AG08395 (cell line): ENCODE measurements around the gene ASRGL1.

ENCODE experiments used
- DNase-seq: peaks from one replicate; pipeline ENCODE4 v3.0.0; 2012; ENCODE audit warnings: mixed read lengths, low spot score

Gene ASRGL1

DNA sequence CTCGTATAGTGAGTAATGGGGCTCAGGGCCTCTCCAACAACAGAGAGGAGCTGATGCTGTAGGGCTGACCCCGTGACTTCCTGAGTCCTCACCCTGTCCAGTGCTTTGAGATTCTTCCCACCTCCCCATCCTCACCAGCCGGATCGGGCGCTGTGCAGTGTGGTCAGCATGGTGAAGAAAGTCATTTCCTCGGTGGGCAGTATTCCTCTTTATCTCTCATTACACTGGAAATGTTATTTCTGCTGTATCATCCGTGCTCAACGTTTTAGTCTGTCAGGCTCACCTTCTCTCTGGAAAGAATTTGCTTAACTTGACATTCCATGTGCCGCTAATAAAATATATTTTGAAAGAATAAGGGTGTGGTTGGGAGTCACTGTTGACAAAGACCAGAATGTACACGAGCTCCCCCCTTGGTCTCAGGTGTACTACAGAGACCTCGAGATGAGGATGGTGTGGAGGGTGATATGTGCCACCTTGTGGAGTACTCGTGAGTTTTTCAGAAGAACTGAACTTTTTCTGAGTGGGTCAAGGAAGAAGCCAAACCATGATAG lies 55.9 kb downstream of the ASRGL1 start:
- DNase-seq: no peak

DNA sequence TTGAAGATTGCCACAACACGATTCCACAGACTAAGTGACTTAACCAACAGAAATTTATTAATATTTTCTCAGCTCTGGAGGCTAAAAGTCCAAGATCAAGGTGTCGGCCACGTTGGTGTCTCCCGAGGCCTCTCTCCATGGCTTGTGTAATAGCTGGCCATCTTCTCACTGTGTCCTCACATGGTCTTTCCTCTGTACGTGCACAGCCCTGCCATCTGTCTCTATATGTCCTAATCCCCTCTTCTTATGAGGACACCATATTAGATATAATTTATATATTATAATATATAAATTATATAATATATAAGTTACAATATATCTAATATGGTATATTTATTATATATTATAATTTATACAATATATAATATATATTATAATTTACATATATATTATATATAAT lies 56.5 kb downstream of the ASRGL1 start:
- no peak for DNase-seq

DNA sequence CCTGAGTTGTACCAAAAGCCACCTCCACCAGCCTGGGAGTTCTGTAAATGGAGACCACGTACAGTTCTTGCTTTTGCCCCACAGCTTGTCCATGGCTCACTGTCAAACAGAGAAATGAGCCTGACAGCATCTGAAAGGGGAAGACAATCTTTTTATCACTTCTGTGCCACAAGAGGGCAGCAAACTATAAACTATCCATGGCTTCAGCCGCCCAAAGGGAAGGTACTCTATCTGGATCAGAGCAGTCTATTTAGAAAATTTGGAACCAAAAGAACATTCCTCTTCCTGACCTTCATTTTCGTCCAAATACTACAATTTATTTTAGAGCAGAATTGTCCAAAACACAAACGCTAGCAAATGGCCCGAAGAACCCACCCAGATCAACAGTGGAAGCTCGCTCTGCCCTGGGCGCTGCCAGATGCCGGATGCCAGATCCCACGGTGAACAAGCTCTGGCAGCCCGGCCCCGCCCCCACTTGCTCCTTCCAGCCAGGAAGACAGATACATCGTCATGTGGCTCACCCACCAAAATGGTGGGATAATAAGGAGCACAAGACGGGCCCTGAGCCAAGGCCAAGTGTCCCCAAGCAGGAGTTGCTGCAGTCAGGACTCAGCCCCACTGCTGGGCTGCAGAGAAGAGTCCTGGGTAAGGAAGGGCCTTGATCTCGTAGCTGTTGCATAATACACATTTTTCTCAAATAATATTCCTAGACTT lies 57.7 kb downstream of the ASRGL1 start:
- DNase-seq: peak; percentile 84

DNA sequence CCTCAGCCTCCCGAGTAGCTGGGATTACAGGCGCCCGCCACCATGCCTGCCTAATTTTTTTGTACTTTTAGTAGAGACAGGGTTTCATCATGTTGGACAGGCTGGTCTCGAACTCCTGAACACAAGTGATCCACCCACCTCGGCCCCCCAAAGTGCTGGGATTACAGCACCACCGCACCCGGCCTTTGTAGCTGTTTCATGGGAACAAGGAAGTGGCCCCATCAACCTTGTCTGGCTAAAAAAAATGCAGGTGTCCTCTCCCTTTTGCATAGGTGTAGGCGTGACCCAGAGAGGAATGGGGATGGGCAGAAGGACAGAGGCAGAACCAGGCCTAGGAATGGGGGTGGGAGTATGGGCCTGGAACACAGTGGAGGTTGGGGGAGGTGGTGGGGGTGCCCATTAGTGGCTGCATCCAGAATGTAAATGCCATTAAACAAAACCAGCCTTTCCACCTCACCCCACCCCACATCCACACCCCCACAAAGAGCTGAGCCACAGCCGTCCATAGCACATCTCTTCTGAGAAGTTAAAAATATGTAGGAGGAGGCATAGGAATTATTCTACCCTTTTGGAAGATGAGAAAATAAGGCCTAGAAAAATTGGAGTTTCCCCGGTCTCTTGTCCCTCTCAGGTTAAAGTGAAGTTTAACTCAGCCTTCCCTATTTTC lies 58.8 kb downstream of the ASRGL1 start:
- no peak for DNase-seq

DNA sequence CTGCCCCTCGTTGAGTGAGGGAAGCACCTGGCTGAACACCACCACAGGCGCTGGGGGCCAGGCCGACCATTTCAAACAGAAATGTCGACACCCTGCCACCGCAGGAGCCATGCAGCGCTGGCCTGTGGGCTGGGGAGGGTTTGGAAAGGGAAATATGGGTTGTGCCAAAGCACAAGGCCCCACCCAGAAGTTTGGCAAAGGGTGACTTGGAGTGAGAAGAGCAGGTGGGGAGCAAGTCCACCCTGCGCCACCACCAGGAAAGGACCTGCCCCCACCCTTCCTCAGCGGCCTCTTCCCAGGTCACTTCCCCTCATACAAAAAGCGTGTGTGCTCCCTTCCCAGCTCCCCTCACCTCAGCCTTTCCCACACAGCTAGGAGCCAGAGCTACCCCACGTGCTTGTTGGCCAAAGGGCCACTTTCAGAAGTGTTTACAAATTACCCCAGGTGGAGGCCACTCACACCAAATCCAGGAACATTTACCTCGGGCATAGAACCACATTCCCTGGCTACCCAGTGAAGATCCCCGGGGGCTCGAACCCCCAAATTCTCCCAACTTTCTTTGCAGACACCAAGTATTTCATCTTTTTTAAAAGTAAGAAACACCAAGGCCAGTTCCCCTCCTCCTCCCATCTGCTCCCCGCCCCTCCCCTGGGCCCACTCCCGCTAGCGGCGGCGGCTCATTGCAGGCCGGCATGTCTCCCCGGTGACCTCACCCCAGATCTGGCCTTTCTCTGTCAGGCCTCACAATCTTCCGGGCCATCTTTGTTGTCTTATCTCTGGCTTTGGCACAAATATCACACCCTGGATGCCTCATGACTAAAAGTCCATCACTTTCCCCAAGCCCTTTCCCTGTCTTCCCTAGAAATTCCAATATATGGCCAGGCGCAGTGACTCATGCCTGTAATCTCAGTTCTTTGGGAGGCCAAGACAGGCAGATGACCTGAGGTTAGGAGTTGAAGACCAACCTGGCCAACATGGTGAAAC lies 61.1 kb downstream of the ASRGL1 start:
- DNase-seq: peak; percentile 40

DNA sequence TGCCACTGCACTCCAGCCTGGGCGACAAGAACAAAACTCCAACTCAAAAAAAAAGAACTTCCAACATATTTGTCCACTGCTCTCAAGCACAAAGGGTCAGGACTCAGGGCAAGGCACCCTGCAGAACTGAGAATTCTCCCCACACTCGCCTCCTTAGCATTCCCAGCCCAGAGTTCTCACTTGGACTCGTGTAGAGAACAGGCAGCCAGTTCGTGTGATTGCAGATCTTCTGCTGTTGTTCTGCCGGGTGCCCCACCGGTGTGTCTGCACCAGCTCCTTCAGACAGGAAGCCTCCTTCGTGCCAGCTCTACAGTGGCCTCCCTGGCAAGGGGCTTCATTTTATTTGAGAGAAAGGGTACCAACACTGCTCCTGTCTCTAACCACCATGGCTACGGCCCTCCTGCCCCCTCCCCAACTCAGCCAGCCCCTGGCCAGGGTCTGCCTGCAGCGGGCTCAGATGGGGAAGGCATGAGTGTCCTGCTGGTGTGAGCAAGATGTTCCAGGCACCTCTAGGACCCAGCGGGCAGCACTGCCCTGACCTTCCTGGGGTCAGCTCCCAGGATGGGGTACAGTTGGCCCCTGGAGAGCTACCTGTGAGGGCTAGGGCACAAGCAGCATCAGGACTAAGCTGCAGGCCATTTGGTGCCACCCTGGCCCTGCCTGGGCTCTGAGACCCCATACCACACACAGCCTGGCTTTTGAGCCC lies 62.1 kb downstream of the ASRGL1 start:
- no peak for DNase-seq

DNA sequence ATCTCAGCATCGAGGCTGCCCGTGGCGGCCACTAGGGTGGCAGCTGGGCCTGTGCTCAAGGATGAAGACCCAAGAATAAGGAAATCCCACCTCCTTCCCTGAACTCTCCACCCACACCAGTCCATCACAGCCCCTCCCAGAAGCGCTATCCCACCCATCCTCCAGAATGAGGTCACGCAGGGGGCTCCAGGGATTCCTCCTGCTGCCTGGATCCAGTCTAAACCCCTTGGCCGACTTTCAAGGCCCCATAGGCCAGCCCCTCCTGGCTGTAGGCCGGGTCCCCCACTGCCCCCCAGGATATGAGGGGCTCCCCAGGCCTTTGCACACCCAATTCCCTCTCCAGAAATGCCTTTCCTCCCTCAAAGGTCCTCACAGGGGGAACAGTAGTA lies 62.6 kb downstream of the ASRGL1 start:
- DNase-seq: no peak

DNA sequence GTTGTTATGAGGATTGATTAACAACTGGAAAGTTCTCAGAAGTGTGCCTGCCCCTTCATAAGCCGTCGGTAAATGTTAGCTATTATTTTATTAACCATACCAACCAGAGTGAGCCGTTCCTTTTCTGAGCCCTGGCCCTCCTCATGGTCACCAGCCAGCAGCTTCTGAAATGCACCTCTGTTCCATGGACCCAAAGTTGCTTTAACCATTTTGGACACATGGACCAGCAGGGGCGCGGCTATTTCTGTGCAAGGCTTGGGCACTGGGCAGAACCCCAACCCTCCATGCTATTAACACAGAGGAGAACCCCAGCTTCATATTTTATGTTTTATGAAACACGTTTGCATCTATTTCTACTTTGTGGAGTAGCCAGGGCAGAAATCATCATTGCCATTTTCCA lies 63.0 kb downstream of the ASRGL1 start:
- no peak for DNase-seq

DNA sequence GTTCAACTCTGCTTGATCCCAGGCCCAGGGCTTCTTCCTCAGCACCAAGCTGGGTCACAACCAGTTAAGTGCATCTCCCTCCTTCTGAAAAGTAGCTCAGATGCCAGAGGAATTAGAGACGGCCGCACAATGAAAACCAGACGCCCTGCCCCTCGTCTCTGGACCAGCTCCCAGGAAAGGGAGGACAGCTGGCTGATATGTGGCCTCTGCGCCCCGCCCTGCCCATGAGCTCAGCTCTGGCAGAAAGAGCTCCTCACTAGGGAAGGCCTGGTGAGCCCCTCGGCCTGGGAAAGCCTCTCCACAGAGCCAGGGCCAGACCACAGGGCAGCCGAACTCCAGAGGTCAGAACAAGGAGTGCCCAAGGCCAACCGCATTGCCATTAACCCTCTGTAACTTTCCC lies 63.5 kb downstream of the ASRGL1 start:
- peak; percentile 97 for DNase-seq

DNA sequence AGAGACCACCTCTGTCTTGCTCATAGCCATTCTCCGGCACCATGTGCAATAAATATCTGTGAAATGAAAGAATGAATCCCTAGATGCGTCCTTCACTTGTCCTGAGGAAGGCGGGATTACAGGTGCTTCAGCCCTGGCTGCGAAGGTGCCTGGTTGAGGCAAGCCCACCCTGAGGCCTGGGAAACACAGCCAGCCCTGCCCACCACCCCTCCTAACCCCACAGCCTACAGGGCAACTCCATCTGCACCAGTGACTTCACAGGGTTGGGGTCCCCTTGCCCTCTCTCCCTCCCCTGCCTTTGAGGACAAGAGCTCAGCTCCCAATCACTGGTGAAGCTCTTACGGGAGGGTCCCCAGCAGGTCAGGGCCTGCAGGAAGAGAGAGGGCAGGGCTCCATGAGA lies 64.1 kb downstream of the ASRGL1 start:
- DNase-seq: no peak

DNA sequence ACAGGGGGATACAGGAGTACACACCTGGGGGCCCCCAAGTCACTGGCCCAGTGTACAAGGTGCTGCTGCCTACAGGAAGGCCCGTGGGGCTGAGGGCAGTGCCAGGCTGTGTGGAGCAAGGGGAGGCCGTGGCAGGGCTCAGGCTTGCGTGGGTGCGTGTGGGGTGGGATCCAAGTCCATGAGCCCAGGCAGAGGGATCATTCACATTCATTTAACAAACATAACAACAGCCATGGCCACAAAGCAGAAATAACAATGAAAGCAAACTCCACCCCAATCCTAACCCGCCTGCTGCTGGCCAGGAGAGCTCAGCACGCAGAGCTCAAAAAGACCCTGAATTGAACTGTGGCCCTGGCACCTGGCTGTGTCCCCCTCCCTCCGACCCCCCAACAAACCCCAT lies 64.6 kb downstream of the ASRGL1 start:
- no peak for DNase-seq

DNA sequence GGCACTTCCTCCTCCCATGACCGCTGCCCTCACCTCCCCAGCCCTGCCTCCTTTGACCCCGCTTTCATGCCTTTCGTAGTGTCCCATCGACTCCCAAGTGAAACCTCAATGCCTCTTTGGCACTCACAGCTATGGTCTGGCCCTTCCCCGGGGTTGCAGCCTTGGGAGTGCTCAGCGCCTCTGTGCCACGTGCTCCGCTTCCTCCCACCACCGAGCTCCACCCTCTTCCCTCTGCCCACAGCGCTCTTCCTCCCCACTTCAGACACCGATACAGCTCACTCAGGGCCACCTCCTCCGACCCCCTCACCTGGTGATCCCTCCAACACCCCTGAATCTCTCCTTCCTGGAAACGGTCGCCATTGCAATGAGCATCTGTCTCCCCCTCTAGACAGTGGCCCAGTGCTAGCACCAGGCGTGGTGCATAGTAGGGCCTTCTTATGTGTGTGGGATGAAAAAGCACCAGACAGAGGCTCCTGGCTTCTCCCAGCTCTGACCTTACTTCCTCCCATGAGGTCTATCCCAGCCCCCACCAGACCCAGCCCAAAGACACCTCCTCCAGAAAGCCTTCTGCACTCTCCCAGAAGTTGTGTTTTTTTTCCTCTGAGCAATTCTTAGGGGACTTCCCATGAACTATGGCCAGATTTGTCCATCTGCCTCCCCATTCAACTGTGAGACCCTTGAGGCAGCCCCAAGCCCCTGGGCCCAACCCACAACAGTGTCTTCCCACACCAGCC lies 65.1 kb downstream of the ASRGL1 start:
- DNase-seq: peak; percentile 61

DNA sequence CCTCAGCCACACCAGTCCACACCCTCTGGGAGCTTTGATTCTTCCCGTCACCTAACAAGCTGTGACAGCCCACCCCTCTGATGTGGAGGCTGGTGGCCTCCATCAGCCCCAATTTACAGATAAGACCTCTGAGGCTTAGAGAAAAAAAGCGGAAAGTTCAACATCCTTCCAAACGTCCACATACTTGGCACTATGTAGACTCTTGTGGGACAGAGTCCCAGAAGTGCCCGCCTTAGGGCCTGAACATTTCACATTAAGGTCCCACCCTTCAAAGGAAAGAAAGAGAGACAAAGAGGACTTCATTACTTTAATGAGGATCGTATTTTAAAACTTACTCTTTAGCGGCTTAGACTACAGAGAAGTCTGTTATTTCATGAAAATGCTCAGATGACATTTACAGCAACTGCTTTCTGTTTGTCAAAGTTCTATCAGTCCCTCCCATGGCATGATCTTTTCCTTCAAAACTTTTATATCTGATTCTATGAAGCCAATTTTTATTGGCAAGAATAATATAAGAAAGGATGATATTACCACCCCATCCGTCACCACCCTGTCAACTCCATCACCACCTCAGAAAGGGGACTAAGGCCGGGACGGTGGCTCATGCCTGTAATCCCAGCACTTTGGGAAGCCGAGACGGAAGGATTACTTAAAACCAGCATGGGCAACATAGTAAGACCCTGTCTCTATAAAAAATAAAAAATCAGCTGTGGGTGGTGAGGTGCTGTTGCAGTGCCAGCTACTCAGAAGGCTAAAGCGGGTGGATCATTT lies 65.9 kb downstream of the ASRGL1 start:
- no peak for DNase-seq

DNA sequence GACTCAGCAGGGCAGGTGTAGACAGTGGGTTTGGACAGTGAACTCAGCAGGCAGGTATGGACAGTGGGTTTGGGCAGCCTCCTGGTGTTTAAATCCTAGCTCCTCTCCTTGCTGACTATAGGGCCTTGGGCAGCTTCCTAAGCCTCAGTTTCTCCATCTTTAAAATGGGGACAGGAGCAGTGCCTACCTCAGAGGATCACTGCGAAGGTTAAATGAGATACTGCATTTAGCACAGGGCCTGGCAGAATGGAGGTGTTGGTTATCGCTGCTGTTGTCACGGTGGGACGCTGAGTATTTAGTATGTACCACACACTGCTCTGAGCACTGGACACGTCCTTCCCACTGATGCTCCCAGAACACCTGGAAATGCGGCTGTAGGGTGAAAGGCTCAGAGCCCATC lies 67.2 kb downstream of the ASRGL1 start:
- DNase-seq: no peak

DNA sequence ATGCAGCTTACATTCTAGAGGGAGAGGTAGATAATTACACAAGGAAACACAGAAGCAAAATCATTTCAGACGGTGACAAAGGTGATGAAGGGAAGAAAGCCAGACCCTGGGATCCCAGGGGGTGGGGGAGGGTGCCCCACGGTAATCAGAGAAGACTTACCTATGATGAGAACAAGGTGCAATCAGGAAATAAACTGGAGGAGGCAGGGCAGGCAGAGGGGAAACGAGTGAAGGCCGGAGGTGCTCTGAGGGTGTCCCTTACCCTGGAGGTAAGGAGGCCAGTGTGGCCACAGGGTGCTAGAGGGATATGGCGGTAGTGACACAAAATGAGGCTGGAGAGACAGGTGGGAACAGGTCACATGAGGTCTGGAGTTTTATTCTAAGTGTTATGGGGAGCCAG lies 67.7 kb downstream of the ASRGL1 start:
- DNase-seq: no peak

DNA sequence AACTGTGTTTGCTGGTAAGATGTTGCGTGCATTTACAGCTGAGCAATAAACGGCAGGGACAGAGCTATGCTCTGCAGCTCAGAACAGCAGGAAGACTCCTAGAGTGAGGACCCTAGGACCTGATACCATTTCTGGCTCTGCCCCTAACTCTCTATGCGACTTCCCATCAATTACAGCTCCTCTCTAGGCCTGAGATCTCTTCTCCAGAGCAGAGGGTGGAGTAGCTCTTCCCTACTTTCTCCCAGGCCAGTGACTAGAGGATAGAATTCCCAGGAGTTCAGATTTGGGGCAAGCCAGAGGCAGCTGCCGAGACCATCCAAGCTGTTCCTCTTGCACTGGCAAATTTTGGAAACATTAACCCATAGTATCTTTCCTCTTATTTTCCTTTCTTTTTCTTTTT lies 68.8 kb downstream of the ASRGL1 start:
- no peak for DNase-seq

DNA sequence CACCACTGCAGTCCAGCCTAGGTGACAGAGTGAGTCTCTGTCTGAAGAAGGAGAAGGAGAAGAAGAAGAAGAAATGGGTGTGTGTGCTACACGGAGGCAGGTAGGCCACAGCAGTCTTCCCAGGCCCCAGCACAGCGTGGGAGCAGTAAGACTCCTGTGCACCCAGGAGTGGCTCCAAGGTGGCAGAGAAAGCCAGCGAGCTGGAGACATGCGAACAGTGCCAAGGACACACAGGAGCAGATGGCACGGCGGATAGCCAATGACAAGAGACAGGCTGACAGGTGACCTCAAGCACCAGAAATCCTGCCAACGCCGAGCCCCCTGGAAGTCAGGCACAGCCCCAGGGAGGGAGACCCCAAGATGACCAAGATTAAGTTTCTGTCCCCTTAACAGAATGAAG lies 72.6 kb downstream of the ASRGL1 start:
- no peak for DNase-seq

DNA sequence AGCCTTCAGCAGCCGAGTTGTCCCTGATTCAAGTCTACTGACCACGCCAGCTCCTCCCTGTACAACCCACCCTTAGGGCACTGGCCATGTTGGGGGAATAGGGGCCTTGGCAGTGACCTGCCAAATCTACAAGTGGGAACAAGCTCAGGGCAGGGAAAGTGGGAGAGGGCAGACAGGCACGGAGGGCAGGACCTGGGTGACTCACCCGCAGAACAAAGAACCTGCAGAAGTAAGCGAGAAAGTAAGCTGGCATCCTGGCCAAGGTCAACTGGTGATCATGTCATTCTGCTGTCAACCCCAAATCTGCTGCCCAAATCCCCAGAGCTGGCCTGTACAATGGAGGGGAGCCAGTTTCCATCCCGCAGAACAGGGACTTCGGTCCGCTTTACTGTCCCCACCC lies 73.7 kb downstream of the ASRGL1 start:
- no peak for DNase-seq

DNA sequence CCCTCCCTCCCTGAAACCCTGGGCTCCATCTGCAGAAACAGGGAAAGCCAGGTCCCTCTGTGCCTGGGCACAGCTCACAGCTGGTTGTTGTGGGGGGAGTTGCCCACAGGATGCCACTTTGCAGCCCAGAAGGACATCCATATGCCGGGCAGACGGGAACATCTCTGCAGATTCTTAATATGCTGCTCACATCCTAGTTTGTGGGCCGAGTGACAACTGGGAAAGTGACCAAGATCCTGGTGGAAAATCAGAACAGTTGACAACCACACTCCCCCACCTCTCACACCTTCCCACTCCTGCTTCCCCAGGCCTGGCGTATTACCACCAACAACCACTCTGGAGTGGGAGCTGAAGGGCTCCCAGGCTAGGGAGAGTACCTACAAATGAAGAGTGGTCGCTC lies 74.3 kb downstream of the ASRGL1 start:
- no peak for DNase-seq

DNA sequence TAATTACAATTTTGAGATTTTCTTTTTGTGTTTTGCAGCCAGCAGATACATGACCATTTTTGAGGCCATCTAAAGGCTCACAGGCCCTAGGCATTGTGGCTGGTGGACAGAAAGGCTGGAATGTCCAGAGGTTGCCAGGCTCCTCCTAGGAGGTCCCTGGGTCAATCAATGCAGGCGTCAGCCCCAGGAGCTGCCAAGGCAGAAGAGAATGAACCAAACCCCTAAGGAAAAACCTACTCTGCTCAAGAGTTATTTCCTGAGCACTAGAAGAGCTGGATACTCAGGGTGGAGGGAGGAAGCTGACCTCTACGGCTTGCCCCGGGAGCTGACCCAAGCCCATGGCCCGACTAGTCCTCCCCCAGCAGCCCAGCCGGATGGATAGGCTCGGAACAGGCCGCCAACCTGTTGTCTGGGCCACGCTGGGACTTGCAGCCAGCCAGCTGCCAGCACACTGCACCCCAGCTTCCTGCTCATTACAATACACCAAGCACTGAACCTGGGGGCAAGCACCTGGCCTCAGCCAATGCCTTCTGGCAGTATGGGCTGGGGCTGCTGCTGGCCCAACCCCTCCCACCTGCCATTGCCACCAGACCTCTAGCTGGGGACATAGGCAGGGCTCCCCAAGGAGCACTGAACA lies 75.9 kb downstream of the ASRGL1 start:
- DNase-seq: no peak
